CD14-positive monocyte (primary cell): ENCODE data around the gene SLC37A3. TPM values are rescaled to one million over a fixed set of nuclear protein-coding genes. Genes with fewer than 3 reads are reported as not detected.

Experiments used
- DNase-seq, 3 donors: peaks; one replicate each; pipeline ENCODE4 v3.0.0-alpha.2; 2011 to 2022
- H2AFZ ChIP-seq: 2 replicates; pipeline ENCODE4 v1.6.0; 2012; ENCODE audit warnings: mild to moderate bottlenecking, low read depth, low read length, inconsistent platforms; ENCODE audit not compliant: insufficient read depth, poor library complexity, severe bottlenecking
- H3K27ac ChIP-seq, 2 donors: 1 replicate in 1 of 2; 2 replicates in 1 of 2; pipeline ENCODE4 v1.5.1; 2012 to 2013; ENCODE audit warnings: low read length in 2 of 2, control low read depth in 1 of 2, inconsistent platforms in 1 of 2, low read depth in 1 of 2, mild to moderate bottlenecking in 1 of 2
- H3K27me3 ChIP-seq, 2 donors: one replicate each; pipeline versions ENCODE4 v1.6.0 to v1.6.1; 2011 to 2013; ENCODE audit warnings: low read length in 2 of 2; ENCODE audit not compliant: control insufficient read depth in 2 of 2, insufficient read depth in 2 of 2
- H3K36me3 ChIP-seq, 2 donors: replicated peaks in 1 of 2; 1 replicate in 1 of 2; 2 replicates in 1 of 2; pipeline versions ENCODE4 v1.5.1 to v1.6.1; 2012 to 2013; ENCODE audit warnings: low read length in 2 of 2, control low read depth in 1 of 2, inconsistent platforms in 1 of 2, mild to moderate bottlenecking in 1 of 2; ENCODE audit not compliant: insufficient read depth in 2 of 2, control insufficient read depth in 1 of 2
- H3K4me1 ChIP-seq, 2 donors: 1 replicate in 1 of 2; 2 replicates in 1 of 2; pipeline versions ENCODE4 v1.5.1 to v1.6.1; 2012 to 2013; ENCODE audit warnings: low read length in 2 of 2, control low read depth in 1 of 2, inconsistent platforms in 1 of 2, mild to moderate bottlenecking in 1 of 2, moderate library complexity in 1 of 2; ENCODE audit not compliant: insufficient read depth in 2 of 2, control insufficient read depth in 1 of 2
- H3K4me2 ChIP-seq: replicated peaks from 2 replicates; pipeline ENCODE3; 2012; ENCODE audit warnings: low read length, moderate library complexity, mild to moderate bottlenecking; ENCODE audit not compliant: poor library complexity, severe bottlenecking; ENCODE audit errors: extremely low read depth
- H3K4me3 ChIP-seq, 3 experiments: fragments of 200-600 bp in 1 of 3; sonication (generic) in 1 of 3; replicated peaks in 1 of 3; 1 replicate in 2 of 3; 2 replicates in 1 of 3; pipeline ENCODE4 v1.5.1; 2011 to 2013; ENCODE audit warnings: low read length in 3 of 3, mild to moderate bottlenecking in 3 of 3, control low read depth in 2 of 3, low read depth in 2 of 3, inconsistent platforms in 1 of 3, moderate library complexity in 1 of 3
- H3K79me2 ChIP-seq: 2 replicates; pipeline ENCODE4 v1.6.0; 2012; ENCODE audit warnings: mild to moderate bottlenecking, control low read depth, inconsistent platforms, low read length, moderate library complexity; ENCODE audit not compliant: insufficient read depth
- H3K9ac ChIP-seq: 2 replicates; pipeline ENCODE4 v1.6.0; 2017; ENCODE audit warnings: low read length, mild to moderate bottlenecking; ENCODE audit not compliant: insufficient read depth, poor library complexity, severe bottlenecking
- H3K9me3 ChIP-seq, 2 donors: replicated peaks in 1 of 2; 1 replicate in 1 of 2; 2 replicates in 1 of 2; pipeline versions ENCODE4 v1.5.1 to v1.6.1; 2012 to 2013; ENCODE audit warnings: low read length in 2 of 2, control low read depth in 1 of 2; ENCODE audit not compliant: control insufficient read depth in 1 of 2, insufficient read depth in 1 of 2
- H4K20me1 ChIP-seq: 2 replicates; pipeline ENCODE4 v1.6.0; 2012; ENCODE audit warnings: mild to moderate bottlenecking, low read length, control low read depth, moderate library complexity; ENCODE audit not compliant: insufficient read depth
- H3K27ac Mint-ChIP-seq, 7 donors: one replicate each; pipeline ENCODE4 v1.8.0; 2020; ENCODE audit warnings: mild to moderate bottlenecking in 7 of 7, mixed read lengths in 7 of 7, moderate library complexity in 6 of 7, inconsistent platforms in 2 of 7
- H3K27me3 Mint-ChIP-seq, 3 donors: one replicate each; pipeline ENCODE4 v1.8.0; 2021 to 2022; ENCODE audit warnings: low read depth in 3 of 3, mild to moderate bottlenecking in 3 of 3, mixed read lengths in 3 of 3, moderate library complexity in 3 of 3, inconsistent platforms in 1 of 3
- H3K36me3 Mint-ChIP-seq, 2 donors: one replicate each; pipeline ENCODE4 v1.8.0; 2020; ENCODE audit warnings: mixed read lengths in 2 of 2, inconsistent platforms in 1 of 2, mild to moderate bottlenecking in 1 of 2
- H3K4me1 Mint-ChIP-seq: one replicate; pipeline ENCODE4 v1.8.0; 2020; ENCODE audit warnings: mild to moderate bottlenecking, mixed read lengths
- H3K4me3 Mint-ChIP-seq, 2 donors: one replicate each; pipeline ENCODE4 v1.8.0; 2020; ENCODE audit warnings: mild to moderate bottlenecking in 2 of 2, mixed read lengths in 2 of 2, moderate library complexity in 1 of 2
- H3K9me3 Mint-ChIP-seq, 7 donors: one replicate each; pipeline ENCODE4 v1.8.0; 2020 to 2022; ENCODE audit warnings: mixed read lengths in 7 of 7, mild to moderate bottlenecking in 6 of 7, moderate library complexity in 6 of 7, inconsistent platforms in 2 of 7
- WGBS: methylation state at CpG from one replicate; pipeline ENCODE4 v1.1.5; 2013; ENCODE audit warnings: missing lambda C conversion rate; ENCODE audit not compliant: insufficient coverage; 5-methylcytosine and 5-hydroxymethylcytosine counted together
- intact Hi-C, 2 donors: fragments of 100-400 bp; cut with micrococcal nuclease; formaldehyde crosslinking; loops; one replicate each; pipeline versions ENCODE4 v1.15.0 to v1.15.1; 2023
- polyA plus RNA-seq, 3 donors: library from polyadenylated mRNA; depleted of rRNA in 1 of 3; unstranded in 2 of 3; stranded (reverse) in 1 of 3; fragments of 300-500 nt in 2 of 3; fragments of >200 nt in 1 of 3; fragmentation: Illumina TruSeq in 2 of 3; gene quantifications; 1 replicate in 2 of 3; 2 replicates in 1 of 3; pipeline ENCODE4 v1.2.3, GENCODE V29; 2012 to 2021
- TF ChIP-seq, protein P1 (sequence below): fragments of 200-600 bp; IDR thresholded peaks from one replicate; pipeline ENCODE4 v1.8.0; 2022; ENCODE audit warnings: antibody characterized with exemption, mild to moderate bottlenecking

Gene SLC37A3
- polyA plus RNA-seq, 3 donors = 3.1 to 26.1 (median 5.2) TPM

DNA sequence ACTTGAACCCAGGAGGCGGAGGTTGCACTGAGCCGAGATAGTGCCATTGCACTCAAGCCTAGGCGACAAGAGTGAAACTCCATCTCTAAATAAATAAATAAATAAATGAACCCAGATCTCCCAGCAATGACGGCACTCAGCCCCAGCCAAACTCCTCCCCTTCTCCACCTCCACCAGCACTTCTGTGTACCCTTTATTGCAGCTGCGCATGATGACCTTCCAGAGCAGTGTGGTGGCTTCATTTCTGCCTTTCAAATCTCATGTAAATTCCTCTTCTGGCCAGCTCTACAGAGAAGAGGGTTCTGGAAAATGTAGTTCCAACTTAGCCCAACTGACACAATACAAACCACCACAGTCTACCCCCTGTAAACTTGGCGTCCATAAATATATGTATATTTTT is 108.5 kb downstream of the SLC37A3 start:
- H3K79me2 ChIP-seq = no peaks in the 10 kb centered on the region
- Mint-ChIP-seq H3K4me1 (peaks cover 27% of the 10 kb centered on the region), H3K36me3 (no peaks in the 10 kb centered on the region), H3K9me3 (no peaks in the 10 kb centered on the region), H3K27ac (no peak overlapping the region), H3K27me3 (peaks cover 0 to 6% (median 2%) of the 10 kb centered on the region in 3 donors), H3K4me3 (no peak overlapping the region)
- H3K27ac ChIP-seq = no peak overlapping the region
- H3K9me3 ChIP-seq = no peaks in the 10 kb centered on the region
- H3K36me3 ChIP-seq = no peaks in the 10 kb centered on the region
- H3K4me1 ChIP-seq = peaks cover 16 to 23% of the 10 kb centered on the region in 2 donors
- DNase-seq = no peak
- no peaks in the 10 kb centered on the region for H4K20me1 ChIP-seq
- 100% methylated on average over 3 of the region's 6 CpGs for WGBS
- TF ChIP-seq, protein P1, sequence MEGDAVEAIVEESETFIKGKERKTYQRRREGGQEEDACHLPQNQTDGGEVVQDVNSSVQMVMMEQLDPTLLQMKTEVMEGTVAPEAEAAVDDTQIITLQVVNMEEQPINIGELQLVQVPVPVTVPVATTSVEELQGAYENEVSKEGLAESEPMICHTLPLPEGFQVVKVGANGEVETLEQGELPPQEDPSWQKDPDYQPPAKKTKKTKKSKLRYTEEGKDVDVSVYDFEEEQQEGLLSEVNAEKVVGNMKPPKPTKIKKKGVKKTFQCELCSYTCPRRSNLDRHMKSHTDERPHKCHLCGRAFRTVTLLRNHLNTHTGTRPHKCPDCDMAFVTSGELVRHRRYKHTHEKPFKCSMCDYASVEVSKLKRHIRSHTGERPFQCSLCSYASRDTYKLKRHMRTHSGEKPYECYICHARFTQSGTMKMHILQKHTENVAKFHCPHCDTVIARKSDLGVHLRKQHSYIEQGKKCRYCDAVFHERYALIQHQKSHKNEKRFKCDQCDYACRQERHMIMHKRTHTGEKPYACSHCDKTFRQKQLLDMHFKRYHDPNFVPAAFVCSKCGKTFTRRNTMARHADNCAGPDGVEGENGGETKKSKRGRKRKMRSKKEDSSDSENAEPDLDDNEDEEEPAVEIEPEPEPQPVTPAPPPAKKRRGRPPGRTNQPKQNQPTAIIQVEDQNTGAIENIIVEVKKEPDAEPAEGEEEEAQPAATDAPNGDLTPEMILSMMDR = no peak
- intact Hi-C loops = loop anchor here in 1 of 2 donors (5.0 kb wide), 1 partner anchor 53 kb away; no protein-coding TSS in a partner anchor
- no peak overlapping the region for H3K4me3 ChIP-seq
- H2AFZ ChIP-seq = no peak overlapping the region
- no peak overlapping the region for H3K4me2 ChIP-seq
- H3K27me3 ChIP-seq = no peaks in the 10 kb centered on the region
- H3K9ac ChIP-seq = no peak overlapping the region

- intact Hi-C loops = no loop called here
- no peaks in the 10 kb centered on the region for H3K36me3 Mint-ChIP-seq
- TF ChIP-seq, protein P1 = no peak
- Histone ChIP-seq H3K4me2 (no peak overlapping the region), H3K4me1 (peaks cover 11 to 15% of the 10 kb centered on the region in 2 donors), H3K4me3 (no peak overlapping the region), H4K20me1 (no peaks in the 10 kb centered on the region), H2AFZ (no peak overlapping the region), H3K27me3 (no peaks in the 10 kb centered on the region), H3K9ac (no peak overlapping the region), H3K9me3 (no peaks in the 10 kb centered on the region), H3K79me2 (no peaks in the 10 kb centered on the region), H3K36me3 (no peaks in the 10 kb centered on the region), H3K27ac (no peak overlapping the region)
- no peak overlapping the region for H3K4me3 Mint-ChIP-seq
- no peak overlapping the region for H3K27ac Mint-ChIP-seq
- H3K9me3 Mint-ChIP-seq = peaks cover 0 to 3% (median 0%) of the 10 kb centered on the region in 7 donors
- peaks cover 0 to 6% (median 2%) of the 10 kb centered on the region in 3 donors for H3K27me3 Mint-ChIP-seq
- WGBS = 100% methylated on average over 2 of the region's 3 CpGs
- no peak for DNase-seq
- peaks cover 20% of the 10 kb centered on the region for H3K4me1 Mint-ChIP-seq
These were observed 110.3 kb downstream of the SLC37A3 start for GRCh38 chr7:140287988-140288387.
